ENCODE results near the gene AKAP6. TPM values are rescaled to one million over a fixed set of nuclear protein-coding genes. Genes with fewer than 3 reads are reported as not detected.

AKAP6 gene
- total RNA-seq, 1 experiment from 2014 or later, result 0.96 TPM

- no peak for DNase-seq (ENCODE audit: low read depth)
Measured at GRCh38 chr14:32332415-32333316, 3.6 kb downstream of the AKAP6 start.

GRCh38 chr14:32336702-32337101, 7.6 kb downstream of the AKAP6 start:
- no peak for DNase-seq (ENCODE audit: low read depth)

- no peak for DNase-seq (ENCODE audit: low read depth)
Measured at GRCh38 chr14:32337759-32338158, 8.7 kb downstream of the AKAP6 start.

GRCh38 chr14:32339188-32339587, 10.1 kb downstream of the AKAP6 start:
- DNase-seq (ENCODE audit: low read depth), result no peak

GRCh38 chr14:32341947-32342846, 13.1 kb downstream of the AKAP6 start:
- DNase-seq (ENCODE audit: low read depth), result peak; percentile 60

GRCh38 chr14:32342847-32343194, 13.7 kb downstream of the AKAP6 start:
- no peak for DNase-seq (ENCODE audit: low read depth)

GRCh38 chr14:32343926-32344430, 14.9 kb downstream of the AKAP6 start:
- no peak for DNase-seq (ENCODE audit: low read depth)

GRCh38 chr14:32345311-32345791, 16.3 kb downstream of the AKAP6 start:
- DNase-seq (ENCODE audit: low read depth), result no peak

GRCh38 chr14:32349322-32349721, 20.2 kb downstream of the AKAP6 start:
- no peak for DNase-seq (ENCODE audit: low read depth)

- DNase-seq (ENCODE audit: low read depth), result no peak
Measured at GRCh38 chr14:32350020-32350419, 20.9 kb downstream of the AKAP6 start.

- DNase-seq (ENCODE audit: low read depth), result no peak
Measured at GRCh38 chr14:32352631-32353030, 23.5 kb downstream of the AKAP6 start.

GRCh38 chr14:32354716-32355115, 25.6 kb downstream of the AKAP6 start:
- no peak for DNase-seq (ENCODE audit: low read depth)

GRCh38 chr14:32358781-32359180, 29.7 kb downstream of the AKAP6 start:
- DNase-seq (ENCODE audit: low read depth), result no peak

- DNase-seq (ENCODE audit: low read depth), result no peak
Measured at GRCh38 chr14:32361674-32362073, 32.6 kb downstream of the AKAP6 start.

GRCh38 chr14:32363761-32364160, 34.7 kb downstream of the AKAP6 start:
- DNase-seq (ENCODE audit: low read depth), result no peak

- DNase-seq (ENCODE audit: low read depth), result no peak
Measured at GRCh38 chr14:32364941-32365340, 35.8 kb downstream of the AKAP6 start.

GRCh38 chr14:32366256-32366879, 37.3 kb downstream of the AKAP6 start:
- DNase-seq (ENCODE audit: low read depth), result no peak

GRCh38 chr14:32366986-32367385, 37.9 kb downstream of the AKAP6 start:
- DNase-seq (ENCODE audit: low read depth), result no peak

- no peak for DNase-seq (ENCODE audit: low read depth)
Measured at GRCh38 chr14:32367516-32367915, 38.4 kb downstream of the AKAP6 start.

- DNase-seq (ENCODE audit: low read depth), result no peak
Measured at GRCh38 chr14:32368107-32368506, 39.0 kb downstream of the AKAP6 start.

GRCh38 chr14:32370714-32371113, 41.6 kb downstream of the AKAP6 start:
- peak; percentile 89 for DNase-seq (ENCODE audit: low read depth)
